ENCODE measurements around the gene SCAMP5.

DNA sequence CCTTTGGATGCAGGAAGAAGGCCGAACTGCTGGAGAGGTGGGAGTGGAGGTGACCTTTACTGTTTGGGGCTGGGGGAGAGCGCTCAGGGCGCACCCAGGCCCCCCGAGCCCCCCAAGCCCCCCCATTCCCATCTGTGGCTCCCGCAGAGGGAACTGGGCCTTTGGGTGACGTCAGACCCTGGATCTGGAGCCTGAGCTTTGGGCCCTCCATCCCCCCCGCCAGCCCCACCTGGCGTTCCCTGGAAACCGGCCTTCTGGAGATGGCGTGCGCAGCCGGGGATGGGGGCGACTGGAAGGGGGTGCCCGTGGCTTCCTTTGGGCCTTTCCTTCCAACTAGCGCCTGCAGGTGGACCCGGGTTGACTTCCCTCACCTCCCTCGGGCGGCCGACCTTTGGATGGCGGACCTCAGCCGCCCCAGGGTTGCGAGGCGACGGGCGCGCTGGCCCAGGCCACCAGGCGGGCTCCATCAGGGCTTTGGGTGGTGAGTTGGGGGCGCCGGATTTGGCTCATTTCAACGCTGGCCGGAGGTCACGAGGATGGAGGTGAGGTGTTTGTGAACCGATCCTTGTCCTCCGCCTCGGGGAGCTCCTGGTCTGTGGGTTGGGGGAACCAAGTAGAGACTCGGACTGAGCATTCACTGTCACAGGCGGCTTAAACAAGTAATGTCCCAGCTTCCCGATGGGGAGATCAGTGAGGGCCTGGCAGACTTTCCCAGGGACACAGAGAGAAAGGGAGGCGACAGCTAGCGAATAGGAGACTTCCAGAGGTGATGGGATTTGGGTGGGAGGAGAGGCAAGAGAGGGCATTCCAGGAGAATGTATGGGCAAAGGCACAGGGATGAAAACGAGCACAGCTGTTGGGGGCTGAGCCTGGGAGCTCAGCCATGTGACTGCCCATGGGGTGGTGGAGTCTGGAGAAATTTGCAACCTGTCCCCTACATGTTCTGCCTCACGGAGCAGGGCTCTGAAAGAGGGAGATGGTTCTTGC is 709 bp downstream of the SCAMP5 start:
- no peak for TF ChIP-seq CTCF (optimal IDR thresholded peaks at IDR 0.05 in 1 of 3, IDR thresholded peaks at IDR 0.05 in 1 of 3, conservative IDR thresholded peaks at IDR 0.05 in 1 of 3; ENCODE audit: extremely low read depth in 1 of 3, insufficient read depth in 2 of 3, low read length in 3 of 3)
- TF ChIP-seq EZH2 (IDR thresholded peaks at IDR 0.05; ENCODE audit: low read length) = peak; percentile 48

Measured in keratinocyte (primary cell).